ENCODE measurements around the gene TSNAXIP1. TPM values are rescaled to one million over a fixed set of nuclear protein-coding genes. Genes with fewer than 3 reads are reported as not detected.

The TSNAXIP1 gene
- total and polyA plus RNA-seq, 10 of the 15 experiments (the other 5 are each of a cell fraction or from before 2014, with no cell fraction given) = 0.09 to 0.63 (median 0.37) TPM; not detected in 1

GRCh38 chr16:67846320-67847063 lies 39.8 kb downstream of the TSNAXIP1 start, which contains the start of gene NUTF2 (continued):
- TF ChIP-seq, protein P1, sequence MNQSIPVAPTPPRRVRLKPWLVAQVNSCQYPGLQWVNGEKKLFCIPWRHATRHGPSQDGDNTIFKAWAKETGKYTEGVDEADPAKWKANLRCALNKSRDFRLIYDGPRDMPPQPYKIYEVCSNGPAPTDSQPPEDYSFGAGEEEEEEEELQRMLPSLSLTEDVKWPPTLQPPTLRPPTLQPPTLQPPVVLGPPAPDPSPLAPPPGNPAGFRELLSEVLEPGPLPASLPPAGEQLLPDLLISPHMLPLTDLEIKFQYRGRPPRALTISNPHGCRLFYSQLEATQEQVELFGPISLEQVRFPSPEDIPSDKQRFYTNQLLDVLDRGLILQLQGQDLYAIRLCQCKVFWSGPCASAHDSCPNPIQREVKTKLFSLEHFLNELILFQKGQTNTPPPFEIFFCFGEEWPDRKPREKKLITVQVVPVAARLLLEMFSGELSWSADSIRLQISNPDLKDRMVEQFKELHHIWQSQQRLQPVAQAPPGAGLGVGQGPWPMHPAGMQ (IDR thresholded peaks at IDR 0.05; ENCODE audit: borderline replicate concordance) = no peak
- TF ChIP-seq BACH1 (IDR thresholded peaks at IDR 0.05; ENCODE audit: borderline replicate concordance) = peak; percentile 11; the same call in 1 of the 2 replicates
- TF ChIP-seq, protein P2, sequence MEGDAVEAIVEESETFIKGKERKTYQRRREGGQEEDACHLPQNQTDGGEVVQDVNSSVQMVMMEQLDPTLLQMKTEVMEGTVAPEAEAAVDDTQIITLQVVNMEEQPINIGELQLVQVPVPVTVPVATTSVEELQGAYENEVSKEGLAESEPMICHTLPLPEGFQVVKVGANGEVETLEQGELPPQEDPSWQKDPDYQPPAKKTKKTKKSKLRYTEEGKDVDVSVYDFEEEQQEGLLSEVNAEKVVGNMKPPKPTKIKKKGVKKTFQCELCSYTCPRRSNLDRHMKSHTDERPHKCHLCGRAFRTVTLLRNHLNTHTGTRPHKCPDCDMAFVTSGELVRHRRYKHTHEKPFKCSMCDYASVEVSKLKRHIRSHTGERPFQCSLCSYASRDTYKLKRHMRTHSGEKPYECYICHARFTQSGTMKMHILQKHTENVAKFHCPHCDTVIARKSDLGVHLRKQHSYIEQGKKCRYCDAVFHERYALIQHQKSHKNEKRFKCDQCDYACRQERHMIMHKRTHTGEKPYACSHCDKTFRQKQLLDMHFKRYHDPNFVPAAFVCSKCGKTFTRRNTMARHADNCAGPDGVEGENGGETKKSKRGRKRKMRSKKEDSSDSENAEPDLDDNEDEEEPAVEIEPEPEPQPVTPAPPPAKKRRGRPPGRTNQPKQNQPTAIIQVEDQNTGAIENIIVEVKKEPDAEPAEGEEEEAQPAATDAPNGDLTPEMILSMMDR (IDR thresholded peaks at IDR 0.05 in 2 of 3, conservative IDR thresholded peaks at IDR 0.05 in 1 of 3; ENCODE audit: control insufficient read depth in 2 of 3, extremely low read depth in 1 of 3, insufficient read depth in 1 of 3, low read depth in 3 of 3, low read length in 3 of 3) = 0 out of 6 replicates have a peak, but pooled peaks of 1 of the 3 experiments have one; percentile 0
- TF ChIP-seq, protein P3, sequence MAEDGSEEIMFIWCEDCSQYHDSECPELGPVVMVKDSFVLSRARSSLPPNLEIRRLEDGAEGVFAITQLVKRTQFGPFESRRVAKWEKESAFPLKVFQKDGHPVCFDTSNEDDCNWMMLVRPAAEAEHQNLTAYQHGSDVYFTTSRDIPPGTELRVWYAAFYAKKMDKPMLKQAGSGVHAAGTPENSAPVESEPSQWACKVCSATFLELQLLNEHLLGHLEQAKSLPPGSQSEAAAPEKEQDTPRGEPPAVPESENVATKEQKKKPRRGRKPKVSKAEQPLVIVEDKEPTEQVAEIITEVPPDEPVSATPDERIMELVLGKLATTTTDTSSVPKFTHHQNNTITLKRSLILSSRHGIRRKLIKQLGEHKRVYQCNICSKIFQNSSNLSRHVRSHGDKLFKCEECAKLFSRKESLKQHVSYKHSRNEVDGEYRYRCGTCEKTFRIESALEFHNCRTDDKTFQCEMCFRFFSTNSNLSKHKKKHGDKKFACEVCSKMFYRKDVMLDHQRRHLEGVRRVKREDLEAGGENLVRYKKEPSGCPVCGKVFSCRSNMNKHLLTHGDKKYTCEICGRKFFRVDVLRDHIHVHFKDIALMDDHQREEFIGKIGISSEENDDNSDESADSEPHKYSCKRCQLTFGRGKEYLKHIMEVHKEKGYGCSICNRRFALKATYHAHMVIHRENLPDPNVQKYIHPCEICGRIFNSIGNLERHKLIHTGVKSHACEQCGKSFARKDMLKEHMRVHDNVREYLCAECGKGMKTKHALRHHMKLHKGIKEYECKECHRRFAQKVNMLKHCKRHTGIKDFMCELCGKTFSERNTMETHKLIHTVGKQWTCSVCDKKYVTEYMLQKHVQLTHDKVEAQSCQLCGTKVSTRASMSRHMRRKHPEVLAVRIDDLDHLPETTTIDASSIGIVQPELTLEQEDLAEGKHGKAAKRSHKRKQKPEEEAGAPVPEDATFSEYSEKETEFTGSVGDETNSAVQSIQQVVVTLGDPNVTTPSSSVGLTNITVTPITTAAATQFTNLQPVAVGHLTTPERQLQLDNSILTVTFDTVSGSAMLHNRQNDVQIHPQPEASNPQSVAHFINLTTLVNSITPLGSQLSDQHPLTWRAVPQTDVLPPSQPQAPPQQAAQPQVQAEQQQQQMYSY (CRISPR knock-in tag; IDR thresholded peaks at IDR 0.05) = no peak
- TF ChIP-seq EED (IDR thresholded peaks at IDR 0.05; ENCODE audit: low read depth) = peak; percentile 77
- TF ChIP-seq E4F1 (IDR thresholded peaks at IDR 0.05; ENCODE audit: borderline replicate concordance, partially characterized antibody) = peak; percentile 73
- TF ChIP-seq RAD51 (IDR thresholded peaks at IDR 0.05) = no peak
- TF ChIP-seq ZNF274 (IDR thresholded peaks at IDR 0.05; ENCODE audit: insufficient read depth, insufficient read length) = no peak
- TF ChIP-seq, protein P4, sequence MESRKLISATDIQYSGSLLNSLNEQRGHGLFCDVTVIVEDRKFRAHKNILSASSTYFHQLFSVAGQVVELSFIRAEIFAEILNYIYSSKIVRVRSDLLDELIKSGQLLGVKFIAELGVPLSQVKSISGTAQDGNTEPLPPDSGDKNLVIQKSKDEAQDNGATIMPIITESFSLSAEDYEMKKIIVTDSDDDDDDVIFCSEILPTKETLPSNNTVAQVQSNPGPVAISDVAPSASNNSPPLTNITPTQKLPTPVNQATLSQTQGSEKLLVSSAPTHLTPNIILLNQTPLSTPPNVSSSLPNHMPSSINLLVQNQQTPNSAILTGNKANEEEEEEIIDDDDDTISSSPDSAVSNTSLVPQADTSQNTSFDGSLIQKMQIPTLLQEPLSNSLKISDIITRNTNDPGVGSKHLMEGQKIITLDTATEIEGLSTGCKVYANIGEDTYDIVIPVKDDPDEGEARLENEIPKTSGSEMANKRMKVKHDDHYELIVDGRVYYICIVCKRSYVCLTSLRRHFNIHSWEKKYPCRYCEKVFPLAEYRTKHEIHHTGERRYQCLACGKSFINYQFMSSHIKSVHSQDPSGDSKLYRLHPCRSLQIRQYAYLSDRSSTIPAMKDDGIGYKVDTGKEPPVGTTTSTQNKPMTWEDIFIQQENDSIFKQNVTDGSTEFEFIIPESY (IDR thresholded peaks at IDR 0.05) = no peak
- TF ChIP-seq SMAD5 (IDR thresholded peaks at IDR 0.05; ENCODE audit: low read depth) = no peak; the same call in 1 of the 2 replicates
- no peak for TF ChIP-seq ZSCAN29 (IDR thresholded peaks at IDR 0.05)
- no peak for TF ChIP-seq NFXL1 (IDR thresholded peaks at IDR 0.05; ENCODE audit: borderline replicate concordance)
- no peak for TF ChIP-seq ASH2L (IDR thresholded peaks at IDR 0.05; ENCODE audit: borderline replicate concordance, low read depth)
- TF ChIP-seq ZNF24 (IDR thresholded peaks at IDR 0.05) = no peak
- no peak for TF ChIP-seq BMI1 (IDR thresholded peaks at IDR 0.05; ENCODE audit: borderline replicate concordance)
- TF ChIP-seq BRCA1 (IDR thresholded peaks at IDR 0.05; ENCODE audit: low read depth, low read length) = no peak
